HS-27A (cell line): ENCODE data around the gene TAF6.

Experiments used
- DNase-seq: peaks from one replicate; pipeline ENCODE4 v3.0.0-alpha.2; 2012; ENCODE audit warnings: low read depth, missing footprints

TAF6 gene

DNA sequence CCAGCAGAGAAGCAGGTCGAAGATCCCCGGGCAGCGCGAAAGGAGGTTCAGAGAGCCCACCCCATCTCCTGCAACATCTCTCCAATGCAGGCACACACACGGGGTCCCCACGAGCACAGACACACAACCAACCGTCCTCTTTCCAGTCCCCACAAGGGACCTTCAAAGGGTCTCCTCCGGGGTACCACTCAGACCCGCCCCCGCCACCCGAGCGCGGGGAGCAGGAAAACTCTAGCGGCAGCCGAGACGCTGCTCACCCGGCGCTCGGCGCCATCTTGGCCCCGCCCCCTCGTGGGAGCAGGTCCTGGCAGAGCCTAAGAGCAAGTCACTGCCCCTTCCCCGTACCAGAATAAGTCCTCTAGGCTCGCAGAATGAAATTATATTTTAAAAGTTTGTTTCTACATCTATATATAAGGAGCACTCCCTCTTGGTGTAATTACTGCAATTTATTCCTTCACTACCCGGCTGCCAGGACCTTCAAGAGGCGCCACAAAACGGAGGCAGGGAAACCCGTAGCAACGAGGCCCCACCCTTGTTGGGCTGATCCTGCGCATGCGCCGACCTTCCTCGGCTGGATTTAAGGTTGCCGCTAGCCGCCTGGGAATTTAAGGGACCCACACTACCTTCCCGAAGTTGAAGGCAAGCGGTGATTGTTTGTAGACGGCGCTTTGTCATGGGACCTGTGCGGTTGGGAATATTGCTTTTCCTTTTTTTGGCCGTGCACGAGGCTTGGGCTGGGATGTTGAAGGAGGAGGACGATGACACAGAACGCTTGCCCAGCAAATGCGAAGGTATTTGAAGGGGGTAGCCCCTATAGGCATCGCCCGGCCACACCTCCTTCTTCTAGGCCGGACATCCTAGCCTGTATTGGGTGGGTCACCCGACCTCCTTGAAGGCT is at the start of gene TAF6, which contains the start of gene CNPY4:
Gene TAF6, minus strand, starts transcription at position 287 of the 898 bp plus-strand sequence. CDS start 5,149 bp downstream, outside the sequence.
Gene CNPY4, plus strand, starts transcription at position 563 of the 898 bp plus-strand sequence. Its CDS starts 111 bp downstream, at position 674.
- peak; percentile 79 for DNase-seq

GRCh38 chr7:100167912-100168323 is 48.8 kb upstream of the TAF6 start:
- DNase-seq = no peak

DNA sequence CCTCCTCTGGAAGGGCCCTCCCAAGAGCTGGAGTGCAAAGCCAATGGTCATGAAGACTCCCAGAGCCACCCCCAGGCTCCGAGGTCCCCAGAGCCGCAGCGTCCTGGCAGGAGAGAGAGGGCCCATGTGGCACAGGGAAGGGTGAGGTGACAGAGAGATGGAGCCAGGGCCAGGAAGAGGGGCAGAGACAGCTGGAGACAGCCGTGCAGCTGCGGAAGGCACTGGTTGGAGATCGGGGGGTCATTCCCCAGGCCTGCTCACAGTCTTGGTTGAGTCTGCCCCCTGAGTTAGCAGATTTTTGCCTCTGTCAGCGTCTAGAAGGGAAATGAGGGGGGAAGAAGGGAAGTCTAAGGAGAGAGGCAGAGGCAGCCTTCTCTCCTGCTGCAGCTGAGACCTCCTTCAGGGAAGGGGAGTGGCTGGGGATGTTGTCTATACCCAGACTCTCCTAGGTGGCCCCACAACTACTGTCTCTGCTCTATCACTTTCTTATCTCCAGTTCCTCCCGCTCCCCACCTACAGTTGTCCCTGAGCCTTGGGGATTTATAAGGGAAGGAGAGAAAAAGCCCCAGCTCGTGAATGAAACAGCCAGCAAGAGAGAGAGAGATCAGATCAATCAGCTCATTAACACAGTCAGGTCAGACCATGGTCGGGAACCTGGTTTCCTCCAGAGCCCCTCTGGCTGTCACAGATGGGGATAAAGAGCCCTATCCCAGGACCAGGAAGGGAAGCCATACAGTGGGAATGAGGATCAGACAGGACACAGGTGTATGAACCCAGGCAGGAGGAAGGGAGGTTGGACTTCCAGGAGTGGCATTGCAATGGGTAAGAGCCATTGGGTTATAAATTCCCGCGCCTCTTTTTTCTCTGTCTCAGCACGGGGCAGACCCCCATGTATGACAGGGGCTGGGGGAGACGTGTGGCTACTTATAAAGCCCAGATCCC is 48.1 kb upstream of the TAF6 start:
- DNase-seq = no peak

DNA sequence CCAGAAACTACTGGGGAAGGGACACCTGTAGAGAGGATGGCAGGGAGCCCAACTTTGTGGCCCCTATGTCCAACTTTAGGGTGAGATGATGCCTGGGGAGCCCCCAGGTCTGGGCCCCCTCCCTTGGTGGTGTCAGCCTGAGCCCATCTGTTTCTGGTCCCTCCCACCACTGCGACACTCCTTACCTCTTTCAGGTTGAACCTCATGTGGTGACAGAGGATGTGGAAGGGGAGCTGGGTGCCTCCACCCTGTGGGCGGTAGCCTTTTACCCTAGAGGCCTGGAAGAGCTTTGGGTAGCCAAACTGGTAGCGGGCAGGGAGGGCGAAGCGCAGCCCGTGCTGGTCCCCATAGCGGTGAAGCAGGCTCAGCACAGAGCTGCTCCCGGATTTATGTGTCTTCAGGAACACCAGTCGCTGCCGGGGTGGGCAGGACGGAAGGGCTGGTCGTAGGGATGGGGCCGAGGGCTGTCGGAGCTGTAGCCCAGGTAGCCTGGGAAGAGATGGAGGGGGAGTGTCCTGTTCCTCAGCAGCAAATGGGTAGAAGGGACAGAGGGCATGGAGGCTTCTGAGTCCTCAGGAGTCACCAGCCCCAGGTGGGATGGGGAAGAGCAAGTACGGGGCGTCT is 47.3 kb upstream of the TAF6 start:
- no peak for DNase-seq

DNA sequence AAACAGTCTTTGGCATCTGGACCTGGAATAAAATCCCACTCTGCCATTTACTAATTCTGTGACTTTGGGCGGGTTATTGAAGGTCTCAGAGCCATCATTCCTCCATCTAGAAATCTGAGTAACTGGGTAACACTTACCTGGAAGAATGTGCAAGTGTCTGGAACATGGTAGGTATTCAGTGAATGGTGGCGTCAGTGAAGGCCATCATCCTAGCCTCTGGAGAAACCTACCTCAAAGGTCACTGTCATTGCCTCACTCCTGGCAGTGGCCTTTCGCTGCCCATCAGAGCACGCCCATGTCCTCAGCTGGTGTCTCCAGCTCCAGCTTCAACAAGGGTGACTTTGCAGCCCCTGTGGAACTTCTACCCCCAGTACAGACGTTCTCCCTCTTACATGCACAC is 44.7 kb upstream of the TAF6 start:
- no peak for DNase-seq

DNA sequence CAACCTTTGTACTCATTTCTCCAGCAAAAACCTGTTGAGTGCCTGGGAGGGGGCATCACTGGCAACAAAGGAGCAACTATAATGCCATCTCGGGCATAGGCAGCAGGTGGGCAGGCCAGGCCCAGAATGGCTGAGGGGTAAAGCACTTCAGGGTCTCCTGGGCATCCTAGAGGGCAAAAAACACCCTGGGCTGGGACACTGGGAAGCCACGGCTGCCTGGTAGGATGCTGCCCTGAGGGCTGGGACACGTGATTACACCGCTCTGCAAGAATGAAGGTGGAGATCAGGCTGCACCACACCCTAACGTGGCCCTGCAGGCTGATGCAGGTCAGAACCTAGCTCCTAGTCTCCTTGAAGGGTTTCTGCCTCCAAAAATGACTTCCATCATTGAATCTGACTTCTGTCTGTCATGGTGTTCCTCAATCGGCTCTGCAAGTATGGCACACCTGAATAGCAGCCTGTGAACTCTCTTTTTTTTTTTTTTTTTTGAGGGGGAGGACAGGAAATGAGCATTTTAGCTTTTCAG is 43.9 kb upstream of the TAF6 start:
- DNase-seq = no peak

DNA sequence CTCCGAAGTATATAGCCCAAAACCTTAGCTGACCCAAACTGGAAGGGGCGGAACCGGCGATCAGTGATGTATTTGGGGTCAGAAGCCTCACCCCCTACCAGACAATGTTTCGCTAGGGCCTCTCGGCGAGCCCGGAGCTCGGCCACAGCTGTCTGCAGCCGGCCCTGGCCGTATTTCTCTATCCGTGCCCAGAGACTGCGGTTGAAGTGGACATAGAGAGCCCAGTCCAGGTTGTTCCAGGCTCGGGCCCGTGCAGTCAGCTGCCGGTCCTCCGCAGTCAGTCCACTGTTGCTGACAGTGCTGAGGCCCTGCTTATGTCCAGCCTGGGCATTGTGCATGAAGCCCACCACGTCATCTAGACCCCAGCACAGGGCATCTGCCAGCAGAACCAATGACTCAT is 40.9 kb upstream of the TAF6 start:
- no peak for DNase-seq

DNA sequence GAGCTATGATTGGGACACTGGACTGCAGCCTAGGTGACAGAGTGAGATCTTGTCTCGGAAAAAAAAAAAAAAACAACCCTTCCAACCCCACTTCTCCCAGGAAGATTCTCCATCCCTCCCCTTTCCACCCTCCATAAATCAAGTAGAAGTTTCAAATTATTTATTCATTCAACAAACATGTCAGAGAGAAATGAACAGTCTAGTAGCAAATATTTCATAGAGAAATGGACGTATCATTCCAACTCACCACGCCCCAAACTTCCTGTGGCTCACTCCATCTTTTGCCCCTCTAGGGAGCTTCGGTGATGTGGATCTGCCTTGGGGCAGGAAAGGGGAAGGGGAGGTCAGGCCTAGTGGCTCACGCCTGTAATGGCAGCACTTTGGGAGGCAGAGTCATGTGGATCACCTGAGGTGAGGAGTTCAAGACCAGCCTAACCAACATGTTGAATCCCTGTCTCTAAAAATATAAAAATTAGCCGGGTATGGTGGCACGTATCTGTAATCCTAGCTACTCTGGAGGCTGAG is 40.0 kb upstream of the TAF6 start:
- no peak for DNase-seq

DNA sequence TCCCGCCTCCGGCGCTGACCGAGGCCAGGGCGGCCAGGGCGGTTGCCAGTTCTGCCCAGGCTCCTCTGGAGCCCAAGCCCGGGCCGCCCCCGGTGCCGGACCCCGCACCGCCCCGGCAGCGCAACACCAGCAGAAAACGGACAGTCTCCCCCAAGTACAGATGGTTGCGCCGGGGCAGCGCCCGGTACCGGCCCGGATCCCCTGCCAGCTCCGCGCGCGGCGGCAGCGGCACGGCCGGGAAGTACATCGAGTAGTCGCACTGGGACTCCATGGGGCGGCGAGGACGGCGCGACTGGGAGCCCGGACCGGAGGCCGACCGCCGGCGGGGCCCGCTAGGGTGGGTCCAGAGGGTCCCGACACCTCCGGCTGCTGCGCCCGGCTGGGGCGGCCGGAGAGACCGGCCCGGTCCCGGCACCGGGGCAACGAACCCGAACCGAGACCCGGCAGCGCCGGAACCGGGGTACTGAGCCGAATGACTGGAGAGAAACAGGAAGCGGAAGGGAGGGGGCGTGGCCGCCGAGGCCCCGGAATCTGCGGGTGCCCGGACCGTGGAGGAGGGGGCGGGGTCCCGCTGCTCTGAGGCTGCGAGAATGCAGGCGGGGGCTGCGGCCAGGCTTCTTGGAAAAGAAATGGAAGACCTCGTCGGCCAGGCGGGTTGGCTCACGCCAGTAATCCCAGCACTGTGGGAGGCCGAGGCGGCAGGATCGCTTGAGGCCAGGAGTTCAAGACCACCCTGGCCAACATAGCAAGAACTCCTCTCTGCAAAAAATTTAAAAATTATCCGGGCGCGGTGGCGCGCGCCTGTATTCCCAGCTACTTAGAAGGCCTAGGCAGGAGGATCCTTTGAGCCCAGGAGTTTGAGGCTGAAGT is 39.3 kb upstream of the TAF6 start, which contains the start of gene TRAPPC14:
Gene TRAPPC14, minus strand, starts transcription at position 495 of the 870 bp plus-strand sequence. Its CDS starts 224 bp downstream, at position 271.
- DNase-seq = peak; percentile 46

GRCh38 chr7:100157334-100158228 is 38.4 kb upstream of the TAF6 start:
- no peak for DNase-seq

GRCh38 chr7:100157069-100157333 is 37.8 kb upstream of the TAF6 start:
- no peak for DNase-seq

GRCh38 chr7:100156331-100157068 is 37.3 kb upstream of the TAF6 start:
- no peak for DNase-seq

DNA sequence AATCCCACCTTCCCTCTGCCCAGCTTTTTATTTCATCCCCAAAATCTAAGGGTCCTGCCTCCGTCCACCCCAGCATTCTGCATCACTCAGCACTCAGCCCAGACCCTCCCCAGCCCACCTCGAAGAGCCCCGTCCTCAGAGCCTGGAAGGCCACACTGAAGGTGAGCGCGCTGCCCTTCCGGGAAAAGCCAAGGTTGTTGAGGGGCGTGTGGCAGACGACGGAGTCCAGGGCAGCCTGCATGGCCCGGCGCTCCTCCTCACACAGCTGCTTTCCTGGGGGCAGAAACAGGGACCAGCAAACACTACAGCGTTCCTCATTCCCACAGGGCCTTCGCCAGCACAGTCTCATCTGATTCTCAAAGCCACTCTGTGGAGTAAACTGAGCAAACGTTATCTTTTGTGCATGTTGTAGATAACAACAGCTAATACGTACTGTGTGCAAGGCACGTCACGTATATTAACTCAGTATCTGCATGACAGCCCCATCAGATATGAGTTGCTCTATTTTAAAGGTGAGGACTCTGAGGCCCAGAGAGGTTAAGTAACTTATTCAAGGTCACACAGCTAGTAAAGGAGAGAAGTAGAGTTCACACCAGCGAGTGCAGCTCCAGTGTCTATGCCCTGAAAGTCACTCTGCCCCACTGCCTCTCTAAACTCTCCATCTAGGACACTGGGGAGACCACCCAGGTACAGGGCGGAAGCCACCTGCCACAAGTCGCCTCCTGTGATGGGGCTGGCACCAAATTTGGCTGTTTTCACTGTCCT is 36.6 kb upstream of the TAF6 start:
- no peak for DNase-seq

- DNase-seq = no peak
These were observed 35.7 kb upstream of the TAF6 start for GRCh38 chr7:100154651-100155491.

DNA sequence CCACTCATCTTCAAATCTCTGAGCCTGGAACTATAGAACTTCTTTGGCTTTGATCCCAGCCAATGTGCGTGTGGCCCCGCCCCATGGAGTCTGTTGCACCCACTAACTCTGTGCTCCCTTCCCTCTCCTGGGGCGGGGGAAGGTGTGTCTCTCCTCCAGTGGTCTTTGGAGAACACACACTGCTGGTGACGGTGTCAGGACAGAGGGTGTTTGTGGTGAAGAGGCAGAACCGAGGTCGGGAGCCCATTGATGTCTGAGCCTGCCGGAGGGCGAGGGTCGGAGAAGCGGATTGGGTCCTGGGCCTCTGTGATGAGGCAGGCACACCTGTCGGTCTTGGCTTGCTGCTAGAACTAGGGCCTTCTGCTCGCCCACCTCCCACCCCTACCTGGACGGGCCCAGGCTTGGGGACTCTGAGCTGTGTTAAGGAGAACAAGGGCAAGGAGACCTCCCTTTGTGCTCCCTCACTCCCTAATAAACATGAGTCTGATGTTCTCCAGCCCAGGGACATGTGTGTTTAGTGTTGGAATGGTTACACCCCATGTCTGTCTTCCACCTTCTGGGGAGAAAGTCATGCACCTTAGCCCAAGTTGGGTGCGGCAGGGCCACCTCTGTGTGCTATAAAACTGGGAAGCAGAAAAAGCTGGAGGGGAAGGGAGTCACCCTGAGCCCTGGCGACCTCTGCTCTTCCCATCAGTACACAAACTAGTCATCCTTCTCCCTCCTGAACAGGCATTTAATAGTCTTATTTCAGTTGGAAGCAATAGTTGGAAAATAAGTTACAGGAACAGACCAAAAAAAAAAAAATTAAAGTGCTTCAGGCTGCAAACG is 34.8 kb upstream of the TAF6 start:
- DNase-seq = no peak

GRCh38 chr7:100152937-100153666 is 33.9 kb upstream of the TAF6 start:
- no peak for DNase-seq
